HepG2 (cell line): ENCODE data around the gene MRAP. TPM values are rescaled to one million over a fixed set of nuclear protein-coding genes. Genes with fewer than 3 reads are reported as not detected.

ENCODE experiments used
- ARID5B ChIP-seq: IDR thresholded peaks from 2 replicates; pipeline ENCODE4 v1.4.0; 2020; ENCODE audit warnings: mild to moderate bottlenecking, missing genetic modification reagents
- ELK4 ChIP-seq: sonication (generic); formaldehyde crosslinking; IDR thresholded peaks from 2 replicates; pipeline ENCODE4 v1.9.0; 2021; ENCODE audit warnings: missing genetic modification reagents, borderline replicate concordance
- LCORL ChIP-seq, 2 experiments: fragments of 450-650 bp in 1 of 2; sonication (generic) in 1 of 2; formaldehyde crosslinking in 1 of 2; IDR thresholded peaks; 2 replicates each; pipeline versions ENCODE4 v1.5.0 to v1.6.1; 2017 to 2020; ENCODE audit warnings: antibody characterized with exemption in 1 of 2, missing genetic modification reagents in 1 of 2
- MEF2D ChIP-seq: sonication (generic); formaldehyde crosslinking; IDR thresholded peaks from 2 replicates; pipeline ENCODE4 v1.5.1; 2020; ENCODE audit warnings: mild to moderate bottlenecking, missing genetic modification reagents
- MYC ChIP-seq: sonication (generic); formaldehyde crosslinking; IDR thresholded peaks from 2 replicates; pipeline ENCODE4 v1.9.0; 2021; ENCODE audit warnings: missing genetic modification reagents, borderline replicate concordance
- STAT6 ChIP-seq: sonication (generic); formaldehyde crosslinking; IDR thresholded peaks from 2 replicates; pipeline ENCODE4 v1.4.0; 2020; ENCODE audit warnings: missing genetic modification reagents, mild to moderate bottlenecking, borderline replicate concordance
- ZBTB10 ChIP-seq: sonication (generic); formaldehyde crosslinking; IDR thresholded peaks from 2 replicates; pipeline ENCODE4 v1.4.0; 2020; ENCODE audit warnings: missing genetic modification reagents, borderline replicate concordance
- ZBTB49 ChIP-seq: sonication (generic); formaldehyde crosslinking; IDR thresholded peaks from 2 replicates; pipeline ENCODE4 v1.4.0; 2020; ENCODE audit warnings: missing genetic modification reagents, borderline replicate concordance
- ZEB1 ChIP-seq: IDR thresholded peaks from 2 replicates; pipeline ENCODE4 v1.6.1; 2012; ENCODE audit warnings: mild to moderate bottlenecking, low read depth, inconsistent platforms; ENCODE audit not compliant: insufficient replicate concordance
- ZMAT3 ChIP-seq: sonication (generic); formaldehyde crosslinking; conservative IDR thresholded peaks from 2 replicates; pipeline ENCODE4 v1.7.0; 2021; ENCODE audit warnings: missing genetic modification reagents
- polyA plus RNA-seq, 8 experiments: library from polyadenylated mRNA; depleted of rRNA in 3 of 8; stranded (reverse) in 7 of 8; unstranded in 1 of 8; fragments of >200 nt; fragmentation: Illumina TruSeq in 4 of 8; extraction: Trizol in 4 of 8; gene quantifications; 2 replicates each; pipeline versions ENCODE4 v1.2.1 to v1.2.3, GENCODE V29; 2011 to 2016; ENCODE audit warnings: low read depth in 4 of 8, missing spikeins in 1 of 8, mixed read lengths in 1 of 8; ENCODE audit not compliant: insufficient read depth in 1 of 8
- total RNA-seq, 5 experiments: library from RNA; depleted of rRNA; stranded (reverse); fragments of >200 nt; fragmentation: Illumina TruSeq; extraction: Trizol; gene quantifications; 2 replicates each; pipeline ENCODE4 v1.2.3, GENCODE V29; 2016; ENCODE audit warnings: low read depth in 1 of 5

The MRAP gene
- total and polyA plus RNA-seq, 2 of the 13 experiments (the other 11 are each of a cell fraction or from before 2014, with no cell fraction given), result 0.46 to 1.2 TPM

- TF ChIP-seq ZBTB10, result 0 out of 2 replicates have a peak, but pooled peaks have one; percentile 33
- no peak for TF ChIP-seq ZEB1
- no peak for TF ChIP-seq LCORL (IDR thresholded peaks at IDR 0.05)
- peak; percentile 74; the same call in 1 of the 2 replicates for TF ChIP-seq LCORL (CRISPR knock-in tag; IDR thresholded peaks at IDR 0.05)
- TF ChIP-seq ZMAT3, result 0 out of 2 replicates have a peak, but pooled peaks have one; percentile 18
- peak; percentile 59; the same call in 1 of the 2 replicates for TF ChIP-seq MYC (CRISPR knock-in tag)
- TF ChIP-seq ELK4, result no peak
- TF ChIP-seq ARID5B (CRISPR knock-in tag), result peak; percentile 91
- TF ChIP-seq ZBTB49 (CRISPR knock-in tag), result no peak
- TF ChIP-seq STAT6 (CRISPR knock-in tag), result peak; percentile 70; the same call in 1 of the 2 replicates
- no peak for TF ChIP-seq MEF2D (CRISPR knock-in tag)
Measured at GRCh38 chr21:32330784-32331311, 32.2 kb downstream of the MRAP start (continued).
